Suppressor macrophage treated with lipopolysaccharide for 4 hours (primary cell): ENCODE data around the gene RPA1.

Source experiments
- DNase-seq: peaks from one replicate; pipeline ENCODE4 v3.0.0-alpha.2; 2020

The RPA1 gene

DNA sequence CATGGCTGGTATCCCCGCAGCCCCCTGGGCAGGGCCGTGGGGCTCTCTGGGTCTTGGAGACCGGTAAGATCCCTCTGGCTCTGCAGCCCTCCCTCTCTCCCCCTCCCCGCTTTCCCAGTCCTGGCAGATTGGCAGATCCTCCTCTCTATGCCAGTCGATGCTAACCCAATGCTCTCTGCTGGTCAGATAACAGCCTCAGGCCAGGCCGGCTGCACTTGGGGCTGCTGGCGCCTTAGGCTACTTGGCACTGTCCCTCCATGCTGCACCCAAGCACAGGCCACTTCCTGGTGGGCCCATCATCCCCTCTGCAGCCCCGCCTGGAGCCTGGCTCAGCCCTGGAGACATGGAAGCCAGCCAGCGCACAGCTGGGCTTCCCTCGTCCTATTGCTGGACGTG is 113.6 kb downstream of the RPA1 start:
- DNase-seq: no peak

- DNase-seq: no peak
Measured at GRCh38 chr17:1945621-1946020, 115.8 kb downstream of the RPA1 start.

DNA sequence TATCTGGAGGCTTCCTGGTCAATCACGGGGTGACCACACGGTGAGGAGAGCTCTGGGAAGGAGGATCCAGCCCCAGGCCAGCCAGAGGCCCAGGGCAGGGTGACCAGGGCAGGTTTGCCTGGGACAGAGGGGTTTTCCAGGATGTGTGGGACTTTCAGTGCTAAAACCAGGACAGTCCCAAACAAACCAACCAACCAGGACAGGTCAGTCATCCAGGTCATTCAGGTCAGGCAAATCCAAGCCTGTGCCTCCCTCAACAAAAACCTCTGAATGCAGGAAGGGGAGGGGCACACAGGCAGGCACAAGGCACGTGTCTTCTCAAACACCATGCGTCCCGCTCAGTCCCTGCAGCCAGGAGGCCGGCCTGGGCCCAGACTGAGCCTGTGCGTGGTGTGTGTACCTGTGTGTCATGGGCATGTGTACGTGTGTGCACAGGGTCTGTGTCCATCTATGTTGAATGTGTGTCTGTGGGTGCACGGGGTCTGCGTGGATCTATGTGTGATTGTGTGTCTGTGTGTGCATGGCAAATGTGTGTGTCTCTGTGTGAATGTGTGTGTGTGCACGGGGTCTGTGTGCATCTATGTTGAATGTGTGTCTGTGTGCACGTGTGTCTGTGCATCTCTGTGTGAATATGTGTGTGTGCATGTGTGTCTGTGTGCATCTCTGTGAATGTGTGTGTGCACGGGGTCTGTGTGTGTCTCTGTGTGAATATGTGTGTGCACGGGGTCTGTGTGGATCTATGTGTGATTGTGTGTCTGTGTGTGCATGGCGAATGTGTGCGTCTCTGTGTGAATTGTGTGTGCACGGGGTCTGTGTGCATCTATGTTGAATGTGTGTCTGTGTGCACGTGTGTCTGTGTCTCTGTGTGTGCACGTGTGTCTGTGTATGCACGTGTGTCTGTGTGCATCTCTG is 116.5 kb downstream of the RPA1 start:
- no peak for DNase-seq

GRCh38 chr17:1947229-1947742 is 117.5 kb downstream of the RPA1 start:
- DNase-seq: no peak

- DNase-seq: no peak
Measured at GRCh38 chr17:1947743-1948516, 118.1 kb downstream of the RPA1 start.

DNA sequence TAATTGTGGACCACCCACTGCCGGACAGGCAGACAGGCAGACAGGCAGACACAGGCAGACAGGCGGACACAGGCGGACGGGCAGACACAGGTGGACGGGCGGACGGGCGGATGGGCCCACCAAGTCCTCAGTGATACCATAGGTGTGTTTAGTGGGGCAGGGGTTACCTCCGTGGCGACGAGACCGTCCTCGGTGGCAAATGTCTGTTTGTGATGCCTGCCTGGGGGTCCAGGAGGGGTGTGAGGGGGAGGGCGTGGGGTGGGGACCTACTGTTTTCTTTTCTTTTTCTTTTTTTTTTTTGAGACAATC is 118.7 kb downstream of the RPA1 start:
- DNase-seq: no peak
